HUES6 (cell line): ENCODE data around the gene CBFA2T3.

Source experiments
- H3K27ac ChIP-seq: 2 replicates; pipeline ENCODE4 v1.7.0; 2013; ENCODE audit warnings: low read depth, mild to moderate bottlenecking, low read length, inconsistent platforms
- H3K27me3 ChIP-seq: 2 replicates; pipeline ENCODE4 v1.6.1; 2013; ENCODE audit warnings: low read length; ENCODE audit not compliant: control insufficient read depth, insufficient read depth
- H3K36me3 ChIP-seq: 2 replicates; pipeline ENCODE4 v1.6.1; 2013; ENCODE audit warnings: low read length; ENCODE audit not compliant: control insufficient read depth, insufficient read depth
- H3K4me1 ChIP-seq: 2 replicates; pipeline ENCODE4 v1.6.1; 2013; ENCODE audit warnings: low read length; ENCODE audit not compliant: control insufficient read depth, insufficient read depth
- H3K4me3 ChIP-seq: 2 replicates; pipeline ENCODE4 v1.5.1; 2013; ENCODE audit warnings: low read depth, low read length
- H3K9ac ChIP-seq: one replicate; pipeline ENCODE4 v1.6.1; 2013; ENCODE audit warnings: mild to moderate bottlenecking, low read length
- H3K9me3 ChIP-seq: 2 replicates; pipeline ENCODE4 v1.6.1; 2013; ENCODE audit warnings: low read depth, low read length; ENCODE audit not compliant: control insufficient read depth, insufficient read depth

CBFA2T3 gene

DNA sequence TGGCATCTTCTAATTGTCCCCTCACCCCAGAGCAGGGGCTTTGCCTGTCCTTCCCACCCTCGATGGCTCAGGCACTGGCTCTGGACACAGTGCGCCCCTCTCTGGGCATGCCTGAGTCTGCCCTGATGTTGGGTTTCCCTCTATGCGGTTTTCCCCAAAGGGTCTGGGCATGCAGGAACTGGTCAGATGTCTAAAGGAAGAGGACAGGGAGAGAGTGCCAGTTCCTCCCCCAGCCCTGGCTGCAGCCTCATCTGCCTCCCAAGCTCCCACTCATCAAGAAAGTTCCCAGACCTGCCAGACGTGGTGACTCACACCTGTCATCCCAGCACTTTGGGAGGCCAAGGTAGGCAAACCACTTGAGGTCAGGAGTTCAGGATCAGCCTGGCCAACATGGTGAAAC, 69.2 kb downstream of the CBFA2T3 start:
- Histone ChIP-seq H3K9ac (no peak overlapping the region), H3K4me1 (0 out of 2 replicates have a peak, but pooled peaks cover 2% of the 10 kb centered on the region), H3K9me3 (no peaks in the 10 kb centered on the region), H3K27me3 (no peaks in the 10 kb centered on the region; the same call in 1 of the 2 replicates), H3K36me3 (no peaks in the 10 kb centered on the region), H3K27ac (no peak overlapping the region), H3K4me3 (no peak overlapping the region)

DNA sequence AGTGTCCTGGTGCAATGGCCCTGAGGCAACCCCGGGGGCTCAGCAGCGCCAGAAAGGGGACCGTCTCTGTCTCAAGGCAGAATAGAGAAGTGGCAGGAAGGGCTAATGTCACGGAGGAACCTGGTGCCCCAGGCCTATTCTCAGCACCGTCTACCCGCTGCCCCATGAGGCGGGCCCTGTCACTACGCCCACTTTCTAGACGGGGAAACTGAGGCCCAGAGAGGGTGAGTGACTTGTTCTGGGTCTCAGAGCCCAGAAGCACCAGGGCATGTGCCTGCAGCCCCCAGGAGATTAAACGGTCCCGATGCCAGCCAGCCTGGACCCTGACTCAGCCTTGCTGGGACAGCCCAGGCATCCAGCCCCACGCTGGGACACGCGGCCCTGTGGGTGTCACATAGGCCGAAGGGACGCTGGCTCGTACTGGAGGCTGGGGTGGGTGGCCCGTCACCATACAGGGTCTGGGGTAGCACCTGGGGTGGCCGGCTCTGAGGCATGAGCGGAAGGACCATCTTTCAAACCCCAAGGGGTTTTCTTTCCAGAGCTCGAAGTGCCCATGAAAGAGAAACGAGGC, 70.4 kb downstream of the CBFA2T3 start:
- Histone ChIP-seq H3K9me3 (no peaks in the 10 kb centered on the region), H3K36me3 (no peaks in the 10 kb centered on the region), H3K4me3 (no peak overlapping the region), H3K27me3 (no peaks in the 10 kb centered on the region; the same call in 1 of the 2 replicates), H3K27ac (no peak overlapping the region), H3K4me1 (peaks cover 9% of the 10 kb centered on the region; the same call in 1 of the 2 replicates), H3K9ac (no peak overlapping the region)

DNA sequence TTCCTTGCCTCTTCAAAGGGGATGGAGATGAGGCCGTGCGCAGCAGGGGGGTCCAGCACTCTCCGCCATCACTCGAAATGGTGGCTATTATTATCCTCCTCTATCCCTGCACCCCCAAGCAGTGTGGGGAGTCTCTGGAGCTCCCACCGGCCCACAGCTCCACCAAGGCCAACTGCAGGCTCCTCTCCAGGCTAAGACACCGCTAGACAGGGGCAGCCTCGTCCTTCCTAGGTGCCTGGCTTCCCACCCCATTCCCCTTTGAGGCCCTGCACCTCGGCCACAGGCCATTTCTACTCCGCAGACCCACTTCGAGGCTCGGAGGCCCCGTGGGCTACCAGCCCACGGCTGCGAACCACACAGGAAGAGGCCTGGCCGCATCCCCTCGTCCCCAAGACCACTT, 71.0 kb downstream of the CBFA2T3 start:
- Histone ChIP-seq H3K27me3 (no peaks in the 10 kb centered on the region; the same call in 1 of the 2 replicates), H3K4me3 (peak overlapping the region; percentile 31; the same call in 1 of the 2 replicates)

DNA sequence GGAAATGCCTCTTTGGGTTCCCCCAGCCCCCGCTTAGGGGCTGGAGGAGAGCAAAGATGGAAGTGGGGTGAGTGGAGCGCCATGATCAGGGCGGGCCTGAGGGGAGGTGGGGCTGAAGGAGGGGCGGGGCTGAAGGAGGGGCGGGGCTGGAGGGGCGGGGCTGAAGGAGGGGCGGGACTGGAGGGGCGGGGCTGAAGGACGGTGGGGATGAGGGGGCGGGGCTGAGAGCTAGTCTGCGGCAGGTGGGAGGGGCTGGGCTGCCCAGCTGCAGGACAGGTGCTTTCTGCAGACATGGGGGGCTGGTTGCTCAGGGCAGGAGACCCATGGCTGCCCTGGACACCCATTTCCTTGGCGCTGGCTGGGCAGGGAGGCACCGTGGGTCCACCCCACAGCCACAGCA, 71.4 kb downstream of the CBFA2T3 start:
- Histone ChIP-seq H3K27ac (no peak overlapping the region), H3K4me1 (peaks cover 10% of the 10 kb centered on the region; the same call in 1 of the 2 replicates), H3K4me3 (peak overlapping the region; percentile 31; the same call in 1 of the 2 replicates), H3K9ac (no peak overlapping the region), H3K9me3 (no peaks in the 10 kb centered on the region), H3K27me3 (no peaks in the 10 kb centered on the region; the same call in 1 of the 2 replicates), H3K36me3 (no peaks in the 10 kb centered on the region)

More for the DNA sequence above, 71.0 kb downstream of the CBFA2T3 start:
- Histone ChIP-seq H3K27ac (no peak overlapping the region), H3K4me1 (peaks cover 10% of the 10 kb centered on the region; the same call in 1 of the 2 replicates), H3K9ac (no peak overlapping the region), H3K9me3 (no peaks in the 10 kb centered on the region), H3K36me3 (no peaks in the 10 kb centered on the region)

DNA sequence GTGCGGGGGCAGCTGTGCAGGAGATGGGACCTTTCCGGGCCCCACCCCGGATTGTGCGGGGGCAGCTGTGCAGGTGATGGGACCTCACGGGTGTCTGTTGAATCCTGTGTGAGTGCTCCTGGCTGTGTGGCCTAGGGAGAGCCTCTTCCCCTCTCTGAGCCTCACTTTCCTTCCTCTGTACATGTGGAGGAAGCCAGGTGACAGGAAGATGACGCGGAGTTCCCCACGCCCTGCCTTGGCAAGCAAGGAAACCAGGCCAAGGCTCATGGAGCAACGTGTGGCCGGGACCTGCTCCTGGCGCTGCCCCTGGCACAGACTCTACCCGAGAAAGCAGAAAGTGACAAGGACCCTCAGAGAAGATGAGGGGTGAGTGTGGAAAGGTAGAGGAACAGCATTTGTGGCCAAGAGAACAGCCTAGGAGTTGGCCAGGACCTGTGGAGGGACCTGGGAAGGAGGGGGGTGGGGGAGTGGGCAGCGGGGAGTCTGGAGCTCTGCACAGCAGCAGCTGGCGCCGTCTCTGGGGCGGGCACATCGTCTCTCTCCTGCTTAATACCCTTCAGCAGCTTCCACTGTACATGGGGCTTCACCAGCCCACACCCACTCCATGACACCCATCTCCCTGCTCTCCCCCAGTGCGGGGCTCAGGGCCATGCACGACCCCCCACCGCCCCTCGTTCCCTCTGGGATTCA, 72.2 kb downstream of the CBFA2T3 start:
- Histone ChIP-seq H3K9ac (no peak overlapping the region), H3K4me3 (no peak overlapping the region; the same call in 1 of the 2 replicates), H3K27me3 (no peaks in the 10 kb centered on the region), H3K9me3 (no peaks in the 10 kb centered on the region), H3K36me3 (no peaks in the 10 kb centered on the region), H3K4me1 (peaks cover 10% of the 10 kb centered on the region; the same call in 1 of the 2 replicates), H3K27ac (no peak overlapping the region)

DNA sequence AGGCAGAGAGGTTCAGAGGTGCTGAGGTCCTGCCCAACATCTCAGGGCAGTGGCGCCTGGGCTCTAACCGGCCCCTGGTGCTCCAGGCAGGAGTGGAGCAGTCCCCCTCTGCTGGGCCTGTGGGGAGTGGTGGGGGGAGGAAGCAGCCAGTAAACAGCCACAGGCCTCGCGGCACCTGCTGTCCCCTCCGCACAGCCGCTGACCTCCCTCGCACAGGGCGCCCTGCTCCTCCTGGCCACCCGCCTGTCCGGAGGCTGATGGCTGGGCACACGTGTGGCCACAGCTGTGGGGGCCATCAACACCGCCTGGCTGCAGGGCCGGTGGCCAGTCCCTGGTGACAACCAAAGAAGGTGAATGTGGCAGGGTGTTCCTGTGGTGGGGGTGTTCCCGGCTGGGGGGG, 73.7 kb downstream of the CBFA2T3 start:
- Histone ChIP-seq H3K36me3 (no peaks in the 10 kb centered on the region), H3K27ac (no peak overlapping the region), H3K4me3 (no peak overlapping the region), H3K9me3 (no peaks in the 10 kb centered on the region), H3K4me1 (peaks cover 10% of the 10 kb centered on the region; the same call in 1 of the 2 replicates), H3K9ac (no peak overlapping the region), H3K27me3 (no peaks in the 10 kb centered on the region)

DNA sequence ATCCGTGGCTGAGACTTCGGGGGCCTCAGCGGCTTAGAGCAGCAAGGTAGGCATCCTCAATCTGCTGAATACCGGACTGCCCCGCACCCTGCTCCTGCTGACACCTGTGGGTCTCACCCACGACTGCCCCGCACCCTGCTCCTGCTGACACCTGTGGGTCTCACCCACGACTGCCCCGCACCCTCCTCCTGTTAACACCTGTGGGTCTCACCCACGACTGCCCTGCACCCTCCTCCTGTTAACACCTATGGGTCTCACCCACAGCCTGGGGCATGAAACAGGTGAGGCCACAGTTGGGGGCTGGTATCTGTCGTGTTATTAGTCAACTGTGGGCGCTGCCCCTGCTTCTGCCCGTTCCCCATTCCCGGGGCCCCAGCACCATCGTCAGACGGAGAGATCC, 74.3 kb downstream of the CBFA2T3 start:
- Histone ChIP-seq H3K9me3 (no peaks in the 10 kb centered on the region), H3K27me3 (no peaks in the 10 kb centered on the region), H3K27ac (no peak overlapping the region), H3K9ac (no peak overlapping the region), H3K36me3 (no peaks in the 10 kb centered on the region), H3K4me1 (peaks cover 10% of the 10 kb centered on the region; the same call in 1 of the 2 replicates), H3K4me3 (no peak overlapping the region)

DNA sequence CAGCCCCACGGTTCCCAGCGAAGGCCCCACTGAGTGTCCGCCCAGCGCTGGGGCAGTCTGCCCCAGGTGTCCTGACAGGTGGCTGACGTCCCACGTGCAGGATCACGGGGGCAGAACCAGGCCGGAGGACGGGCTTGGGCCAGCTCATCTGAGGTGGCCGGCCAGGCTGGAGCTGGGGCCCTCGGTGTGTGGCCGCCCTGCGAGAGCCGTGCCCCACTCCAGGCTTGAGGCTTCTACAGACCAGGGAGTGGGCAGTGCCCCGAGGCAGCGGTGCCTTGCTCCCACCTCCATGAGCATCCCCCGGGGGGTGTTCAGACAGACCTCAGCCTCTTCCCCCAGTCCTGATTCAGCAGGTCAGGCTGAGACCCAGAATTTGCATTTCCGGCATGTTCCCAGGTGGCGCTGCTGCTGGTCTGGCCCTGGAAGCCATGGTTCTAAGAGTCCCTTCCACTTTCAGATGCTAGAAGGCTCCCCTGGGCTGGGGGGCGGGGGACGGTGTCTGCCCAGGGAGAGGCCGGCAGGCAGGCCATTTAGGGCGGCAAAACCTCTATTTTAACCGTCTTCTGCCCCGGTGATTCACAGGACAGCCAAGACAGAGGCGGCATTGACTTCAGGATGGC, 75.2 kb downstream of the CBFA2T3 start:
- Histone ChIP-seq H3K9ac (no peak overlapping the region), H3K27me3 (no peaks in the 10 kb centered on the region), H3K36me3 (no peaks in the 10 kb centered on the region), H3K9me3 (no peaks in the 10 kb centered on the region), H3K4me3 (no peak overlapping the region), H3K27ac (no peak overlapping the region), H3K4me1 (peaks cover 10% of the 10 kb centered on the region; the same call in 1 of the 2 replicates)

DNA sequence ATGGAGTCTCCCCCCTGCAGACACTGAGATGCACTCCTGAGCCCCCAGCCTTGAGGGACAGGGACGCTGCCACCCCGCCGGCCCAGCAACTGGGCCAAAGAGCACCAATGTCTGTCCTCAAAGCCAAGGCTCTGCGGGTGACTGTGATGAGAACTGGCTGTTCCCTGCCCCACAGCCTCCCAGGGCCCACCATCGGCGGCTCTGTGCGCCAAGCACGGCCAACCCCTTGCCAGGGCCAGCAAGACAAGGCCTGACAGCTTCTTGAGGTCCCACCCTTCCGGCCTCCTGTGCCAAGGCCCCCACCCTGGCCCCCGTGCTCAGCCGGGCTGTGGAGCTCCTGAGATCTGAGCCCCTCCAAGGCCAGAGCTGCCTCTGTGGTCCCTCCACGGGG, 76.3 kb downstream of the CBFA2T3 start:
- Histone ChIP-seq H3K36me3 (no peaks in the 10 kb centered on the region), H3K9ac (no peak overlapping the region), H3K27me3 (no peaks in the 10 kb centered on the region), H3K4me3 (no peak overlapping the region), H3K9me3 (no peaks in the 10 kb centered on the region), H3K27ac (no peak overlapping the region), H3K4me1 (peaks cover 8% of the 10 kb centered on the region; the same call in 1 of the 2 replicates)

DNA sequence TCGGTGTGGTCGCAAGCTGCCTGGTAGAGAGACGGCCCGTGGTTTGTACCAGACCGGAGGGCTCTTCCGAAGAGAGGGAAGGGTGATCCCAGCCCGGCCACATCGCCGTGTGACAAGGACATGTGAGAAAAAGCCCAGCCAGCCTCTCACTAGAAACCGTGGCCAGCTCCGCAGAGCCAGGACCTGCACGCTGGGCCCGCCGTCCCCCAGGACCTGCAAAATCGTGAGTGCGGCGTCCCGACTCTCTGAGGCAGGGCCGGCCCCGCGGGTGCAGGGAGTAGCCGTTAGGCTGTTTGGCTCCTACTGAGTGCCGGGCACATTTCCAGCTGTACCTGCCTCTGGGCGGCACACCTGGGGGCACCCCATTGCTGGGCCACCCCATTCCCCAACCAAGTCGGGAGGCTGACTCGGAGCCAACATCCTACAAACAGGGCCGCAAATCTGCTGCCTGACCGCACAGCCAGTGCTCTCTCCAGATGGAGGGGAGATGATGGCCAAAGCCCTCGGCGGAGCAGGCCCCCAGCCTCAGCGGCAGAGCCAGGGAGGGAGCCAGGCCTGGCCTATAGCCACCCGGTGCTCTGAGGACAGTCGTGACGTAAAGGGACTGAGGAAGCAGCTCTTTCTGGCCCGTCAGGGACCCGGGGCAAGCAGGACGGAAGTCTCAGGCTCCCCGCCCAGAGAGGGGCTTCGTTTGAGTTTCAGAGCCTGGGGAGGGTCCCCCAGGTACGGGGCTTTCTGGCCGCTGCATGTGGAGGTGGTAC, 76.9 kb downstream of the CBFA2T3 start:
- Histone ChIP-seq H3K9ac (no peak overlapping the region), H3K27me3 (no peaks in the 10 kb centered on the region), H3K4me1 (peaks cover 7% of the 10 kb centered on the region; the same call in 1 of the 2 replicates), H3K36me3 (no peaks in the 10 kb centered on the region), H3K27ac (no peak overlapping the region), H3K4me3 (no peak overlapping the region), H3K9me3 (no peaks in the 10 kb centered on the region)
